ENCODE results near the gene FRAS1.

FRAS1 gene

GRCh38 chr4:78220283-78220682, 163.2 kb downstream of the FRAS1 start:
- CTCF ChIA-PET = no interaction called here
- H3K36me3 ChIP-seq (ENCODE audit: control insufficient read depth in 4 of 4, insufficient read depth in 4 of 4, low read length in 3 of 4) = no peaks in the 10 kb centered on the region
- no peak overlapping the region for H3K27ac ChIP-seq (ENCODE audit: insufficient read depth in 1 of 2, low read depth in 1 of 2, low read length in 2 of 2, poor library complexity in 1 of 2, severe bottlenecking in 2 of 2)
- DNase-seq = no peak
- WGBS (ENCODE audit: insufficient coverage) = 100% methylated on average over 2 of the region's 3 CpGs
- no peaks in the 10 kb centered on the region for H3K9me3 ChIP-seq (ENCODE audit: control extremely low read depth in 1 of 5, control insufficient read depth in 4 of 5, insufficient read depth in 2 of 5, low read depth in 1 of 5, low read length in 4 of 5)
- no peaks in the 10 kb centered on the region for H3K27me3 ChIP-seq (replicated peaks in 2 of 5; ENCODE audit: control insufficient read depth in 4 of 5, insufficient read depth in 5 of 5, low read length in 4 of 5)
- POLR2A ChIA-PET = no interaction called here
- no peak overlapping the region for H3K4me3 ChIP-seq (ENCODE audit: control insufficient read depth in 1 of 7, extremely low read depth in 1 of 7, insufficient read depth in 4 of 7, low read depth in 2 of 7, low read length in 6 of 7)
- H3K4me1 ChIP-seq (ENCODE audit: control extremely low read depth in 1 of 4, control insufficient read depth in 4 of 4, insufficient read depth in 4 of 4, low read length in 3 of 4) = no peaks in the 10 kb centered on the region

- Histone ChIP-seq H3K4me1 (ENCODE audit: control extremely low read depth in 1 of 4, control insufficient read depth in 4 of 4, insufficient read depth in 4 of 4, low read length in 3 of 4) (no peaks in the 10 kb centered on the region), H3K4me3 (ENCODE audit: control insufficient read depth in 1 of 7, extremely low read depth in 1 of 7, insufficient read depth in 4 of 7, low read depth in 2 of 7, low read length in 6 of 7) (no peak overlapping the region), H3K36me3 (ENCODE audit: control insufficient read depth in 4 of 4, insufficient read depth in 4 of 4, low read length in 3 of 4) (no peaks in the 10 kb centered on the region), H3K27me3 (replicated peaks in 2 of 5; ENCODE audit: control insufficient read depth in 4 of 5, insufficient read depth in 5 of 5, low read length in 4 of 5) (no peaks in the 10 kb centered on the region), H3K9me3 (ENCODE audit: control extremely low read depth in 1 of 5, control insufficient read depth in 4 of 5, insufficient read depth in 2 of 5, low read depth in 1 of 5, low read length in 4 of 5) (peaks cover 0 to 10% (median 0%) of the 10 kb centered on the region in 5 experiments), H3K27ac (ENCODE audit: insufficient read depth in 1 of 2, low read depth in 1 of 2, low read length in 2 of 2, poor library complexity in 1 of 2, severe bottlenecking in 2 of 2) (no peak overlapping the region)
- no peak for DNase-seq
- ChIA-PET CTCF (interaction anchor here (1.2 kb wide), 1 partner anchor 38 kb away, joined by 3 read pairs; no protein-coding TSS in a partner anchor), POLR2A (no interaction called here)
- 76% methylated on average over 6 of the region's 8 CpGs for WGBS (ENCODE audit: insufficient coverage)
Measured at GRCh38 chr4:78222575-78223186, 165.6 kb downstream of the FRAS1 start.

- CTCF ChIA-PET = no interaction called here
- no peaks in the 10 kb centered on the region for H3K4me1 ChIP-seq (ENCODE audit: control extremely low read depth in 1 of 4, control insufficient read depth in 4 of 4, insufficient read depth in 4 of 4, low read length in 3 of 4)
- WGBS (ENCODE audit: insufficient coverage) = 100% methylated on average over 3 of the region's 3 CpGs
- H3K9me3 ChIP-seq (ENCODE audit: control extremely low read depth in 1 of 5, control insufficient read depth in 4 of 5, insufficient read depth in 2 of 5, low read depth in 1 of 5, low read length in 4 of 5) = peaks cover 0 to 10% (median 0%) of the 10 kb centered on the region in 5 experiments
- POLR2A ChIA-PET = no interaction called here
- H3K27me3 ChIP-seq (replicated peaks in 2 of 5; ENCODE audit: control insufficient read depth in 4 of 5, insufficient read depth in 5 of 5, low read length in 4 of 5) = no peaks in the 10 kb centered on the region
- H3K36me3 ChIP-seq (ENCODE audit: control insufficient read depth in 4 of 4, insufficient read depth in 4 of 4, low read length in 3 of 4) = no peaks in the 10 kb centered on the region
- no peak for DNase-seq
- H3K27ac ChIP-seq (ENCODE audit: insufficient read depth in 1 of 2, low read depth in 1 of 2, low read length in 2 of 2, poor library complexity in 1 of 2, severe bottlenecking in 2 of 2) = no peak overlapping the region
- H3K4me3 ChIP-seq (ENCODE audit: control insufficient read depth in 1 of 7, extremely low read depth in 1 of 7, insufficient read depth in 4 of 7, low read depth in 2 of 7, low read length in 6 of 7) = no peak overlapping the region
Measured at GRCh38 chr4:78225236-78225635, 168.1 kb downstream of the FRAS1 start.

GRCh38 chr4:78226279-78226678, 169.2 kb downstream of the FRAS1 start:
- ChIA-PET CTCF (no interaction called here), POLR2A (no interaction called here)
- H3K4me1 ChIP-seq (ENCODE audit: control extremely low read depth in 1 of 4, control insufficient read depth in 4 of 4, insufficient read depth in 4 of 4, low read length in 3 of 4) = no peaks in the 10 kb centered on the region

GRCh38 chr4:78227411-78228057, 170.4 kb downstream of the FRAS1 start:
- Histone ChIP-seq H3K36me3 (ENCODE audit: control insufficient read depth in 4 of 4, insufficient read depth in 4 of 4, low read length in 3 of 4) (no peaks in the 10 kb centered on the region), H3K27ac (ENCODE audit: insufficient read depth in 1 of 2, low read depth in 1 of 2, low read length in 2 of 2, poor library complexity in 1 of 2, severe bottlenecking in 2 of 2) (no peak overlapping the region), H3K4me3 (ENCODE audit: control insufficient read depth in 1 of 7, extremely low read depth in 1 of 7, insufficient read depth in 4 of 7, low read depth in 2 of 7, low read length in 6 of 7) (no peak overlapping the region), H3K4me1 (ENCODE audit: control extremely low read depth in 1 of 4, control insufficient read depth in 4 of 4, insufficient read depth in 4 of 4, low read length in 3 of 4) (no peaks in the 10 kb centered on the region), H3K9me3 (ENCODE audit: control extremely low read depth in 1 of 5, control insufficient read depth in 4 of 5, insufficient read depth in 2 of 5, low read depth in 1 of 5, low read length in 4 of 5) (peaks cover 0 to 10% (median 0%) of the 10 kb centered on the region in 5 experiments), H3K27me3 (replicated peaks in 2 of 5; ENCODE audit: control insufficient read depth in 4 of 5, insufficient read depth in 5 of 5, low read length in 4 of 5) (no peaks in the 10 kb centered on the region)
- 100% methylated on average over 1 of the region's 1 CpG for WGBS (ENCODE audit: insufficient coverage)
- no peak for DNase-seq
- ChIA-PET POLR2A (no interaction called here), CTCF (no interaction called here)

More at GRCh38 chr4:78226279-78226678, 169.2 kb downstream of the FRAS1 start:
- no peak for DNase-seq
- no peaks in the 10 kb centered on the region for H3K27me3 ChIP-seq (replicated peaks in 2 of 5; ENCODE audit: control insufficient read depth in 4 of 5, insufficient read depth in 5 of 5, low read length in 4 of 5)
- H3K36me3 ChIP-seq (ENCODE audit: control insufficient read depth in 4 of 4, insufficient read depth in 4 of 4, low read length in 3 of 4) = no peaks in the 10 kb centered on the region
- peaks cover 0 to 10% (median 0%) of the 10 kb centered on the region in 5 experiments for H3K9me3 ChIP-seq (ENCODE audit: control extremely low read depth in 1 of 5, control insufficient read depth in 4 of 5, insufficient read depth in 2 of 5, low read depth in 1 of 5, low read length in 4 of 5)
- H3K4me3 ChIP-seq (ENCODE audit: control insufficient read depth in 1 of 7, extremely low read depth in 1 of 7, insufficient read depth in 4 of 7, low read depth in 2 of 7, low read length in 6 of 7) = no peak overlapping the region
- H3K27ac ChIP-seq (ENCODE audit: insufficient read depth in 1 of 2, low read depth in 1 of 2, low read length in 2 of 2, poor library complexity in 1 of 2, severe bottlenecking in 2 of 2) = no peak overlapping the region

GRCh38 chr4:78235800-78236199, 178.7 kb downstream of the FRAS1 start:
- CTCF ChIA-PET = no interaction called here
- no peak overlapping the region for H3K4me3 ChIP-seq (ENCODE audit: control insufficient read depth in 1 of 7, extremely low read depth in 1 of 7, insufficient read depth in 4 of 7, low read depth in 2 of 7, low read length in 6 of 7)
- no peaks in the 10 kb centered on the region for H3K27me3 ChIP-seq (replicated peaks in 2 of 5; ENCODE audit: control insufficient read depth in 4 of 5, insufficient read depth in 5 of 5, low read length in 4 of 5)
- DNase-seq = no peak
- H3K9me3 ChIP-seq (ENCODE audit: control extremely low read depth in 1 of 5, control insufficient read depth in 4 of 5, insufficient read depth in 2 of 5, low read depth in 1 of 5, low read length in 4 of 5) = no peaks in the 10 kb centered on the region
- H3K4me1 ChIP-seq (ENCODE audit: control extremely low read depth in 1 of 4, control insufficient read depth in 4 of 4, insufficient read depth in 4 of 4, low read length in 3 of 4) = no peaks in the 10 kb centered on the region
- POLR2A ChIA-PET = no interaction called here
- H3K36me3 ChIP-seq (ENCODE audit: control insufficient read depth in 4 of 4, insufficient read depth in 4 of 4, low read length in 3 of 4) = no peaks in the 10 kb centered on the region
- no peak overlapping the region for H3K27ac ChIP-seq (ENCODE audit: insufficient read depth in 1 of 2, low read depth in 1 of 2, low read length in 2 of 2, poor library complexity in 1 of 2, severe bottlenecking in 2 of 2)

- DNase-seq = no peak
- 96% methylated on average over 2 of the region's 4 CpGs for WGBS (ENCODE audit: insufficient coverage)
- no peaks in the 10 kb centered on the region for H3K9me3 ChIP-seq (ENCODE audit: control extremely low read depth in 1 of 5, control insufficient read depth in 4 of 5, insufficient read depth in 2 of 5, low read depth in 1 of 5, low read length in 4 of 5)
- H3K4me3 ChIP-seq (ENCODE audit: control insufficient read depth in 1 of 7, extremely low read depth in 1 of 7, insufficient read depth in 4 of 7, low read depth in 2 of 7, low read length in 6 of 7) = no peak overlapping the region
- H3K27ac ChIP-seq (ENCODE audit: insufficient read depth in 1 of 2, low read depth in 1 of 2, low read length in 2 of 2, poor library complexity in 1 of 2, severe bottlenecking in 2 of 2) = no peak overlapping the region
- H3K27me3 ChIP-seq (replicated peaks in 2 of 5; ENCODE audit: control insufficient read depth in 4 of 5, insufficient read depth in 5 of 5, low read length in 4 of 5) = no peaks in the 10 kb centered on the region
- H3K36me3 ChIP-seq (ENCODE audit: control insufficient read depth in 4 of 4, insufficient read depth in 4 of 4, low read length in 3 of 4) = no peaks in the 10 kb centered on the region
- H3K4me1 ChIP-seq (ENCODE audit: control extremely low read depth in 1 of 4, control insufficient read depth in 4 of 4, insufficient read depth in 4 of 4, low read length in 3 of 4) = no peaks in the 10 kb centered on the region
- ChIA-PET POLR2A (no interaction called here), CTCF (no interaction called here)
Measured at GRCh38 chr4:78237360-78237759, 180.2 kb downstream of the FRAS1 start.
